Stimulated activated memory B cell treated with anti-CD40 and anti-IgM and Interleukin-4, amounts not matched to agents 10 μg/mL and 1 μg/mL and 100 μg/mL, for 72 hours (primary cell): ENCODE data around the gene SLC38A3.
"Not testable (repeated sequence)": the region's sequence is repeated elsewhere in the genome, so short reads cannot be mapped to it uniquely, and the experiment has no call there.

Source experiments
- ATAC-seq: fragments of 150-1000 bp; cut with Tn5 transposase; 2 replicates; pipeline ENCODE4 v1.10.0; 2021
- H3K27ac Mint-ChIP-seq: one replicate; pipeline ENCODE4 v1.8.0; 2022; ENCODE audit warnings: mild to moderate bottlenecking, mixed read lengths
- H3K27me3 Mint-ChIP-seq: one replicate; pipeline ENCODE4 v1.8.0; 2022; ENCODE audit warnings: mixed read lengths
- H3K36me3 Mint-ChIP-seq: one replicate; pipeline ENCODE4 v1.8.0; 2022; ENCODE audit warnings: mixed read lengths
- H3K4me1 Mint-ChIP-seq: one replicate; pipeline ENCODE4 v1.8.0; 2022; ENCODE audit warnings: mixed read lengths
- H3K4me3 Mint-ChIP-seq: one replicate; pipeline ENCODE4 v1.8.0; 2022; ENCODE audit warnings: mild to moderate bottlenecking, moderate library complexity, mixed read lengths
- H3K9me3 Mint-ChIP-seq: one replicate; pipeline ENCODE4 v1.8.0; 2022; ENCODE audit warnings: mixed read lengths

SLC38A3 gene

DNA sequence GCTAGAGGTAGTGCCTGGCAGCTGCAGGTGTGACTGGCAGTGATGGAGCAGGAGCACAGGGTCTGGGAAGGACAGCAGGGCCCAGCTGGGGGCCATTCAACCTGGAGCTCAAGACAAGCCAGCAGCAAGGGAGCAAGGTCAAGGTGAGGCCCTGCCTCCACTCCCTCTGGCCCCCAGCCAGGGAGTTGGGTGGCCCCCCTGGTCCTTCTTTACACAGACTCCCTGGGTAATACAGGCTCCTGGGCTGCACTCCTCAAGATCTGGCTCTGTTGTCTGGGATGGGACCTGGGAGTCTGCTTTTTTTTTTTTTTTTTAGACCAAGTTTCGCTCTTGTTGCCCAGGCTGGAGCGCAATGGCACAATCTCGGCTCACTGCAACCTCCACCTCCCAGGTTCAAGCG, 45.4 kb downstream of the SLC38A3 start:
- peak overlapping the region; percentile 43 for H3K27ac Mint-ChIP-seq
- H3K27me3 Mint-ChIP-seq: no peaks in the 10 kb centered on the region
- ATAC-seq: no peak
- no peak overlapping the region for H3K4me3 Mint-ChIP-seq
- peaks cover 77% of the 10 kb centered on the region for H3K4me1 Mint-ChIP-seq
- peaks cover 30% of the 10 kb centered on the region for H3K36me3 Mint-ChIP-seq
- no peaks in the 10 kb centered on the region for H3K9me3 Mint-ChIP-seq

DNA sequence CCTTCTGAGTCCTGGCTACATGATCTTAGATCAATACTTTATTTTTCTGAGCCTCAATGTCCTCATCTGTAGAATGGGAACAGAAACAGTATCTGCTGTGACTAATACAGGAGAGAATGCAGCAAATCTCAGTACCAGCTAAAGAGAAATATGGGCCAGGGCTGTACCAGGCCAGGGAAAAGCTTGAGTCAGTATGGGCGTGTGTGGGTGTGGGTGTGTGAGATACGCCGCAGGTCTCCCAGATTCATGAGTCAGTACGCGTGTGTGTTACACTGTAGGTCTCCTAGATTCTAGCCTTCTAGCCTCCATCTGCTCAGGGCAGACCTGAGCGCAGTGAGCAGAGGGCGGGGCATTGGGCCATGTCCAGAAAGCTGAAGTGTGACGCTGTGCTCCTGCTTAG, 46.1 kb downstream of the SLC38A3 start:
- no peak for ATAC-seq
- no peak overlapping the region for H3K4me3 Mint-ChIP-seq

DNA sequence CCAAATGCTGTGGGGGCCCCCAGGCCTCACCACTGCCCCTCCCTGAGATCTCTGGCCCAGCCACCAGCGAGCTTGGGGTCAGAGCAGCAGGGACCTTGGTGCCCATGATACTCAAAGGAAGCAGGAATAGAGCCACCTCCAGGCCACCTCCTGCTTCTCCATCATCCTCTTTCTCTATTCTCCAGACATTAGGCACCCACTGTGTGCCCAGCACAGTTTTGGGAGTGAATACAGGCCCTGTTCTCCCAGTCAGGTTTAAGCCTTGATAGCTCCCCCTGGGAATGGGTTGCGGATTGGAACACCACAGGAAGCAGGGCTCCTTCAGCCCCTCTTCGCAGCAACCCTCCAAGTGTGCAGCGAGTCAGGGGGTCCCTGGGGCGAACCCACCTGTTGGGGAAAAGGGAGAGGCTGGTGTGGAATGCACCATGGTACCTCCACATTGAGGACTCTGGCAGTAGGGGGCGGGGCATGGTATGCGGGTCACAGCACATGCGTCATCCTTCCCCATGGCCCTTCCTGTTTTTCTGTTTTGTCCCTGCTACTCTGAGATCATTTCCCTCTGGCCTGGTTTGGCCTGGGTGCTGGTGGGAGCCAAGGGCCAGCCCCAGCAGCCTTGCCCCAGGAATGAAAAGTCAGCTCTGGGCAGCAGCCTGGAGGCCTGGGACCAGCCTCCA, 49.6 kb downstream of the SLC38A3 start:
- H3K9me3 Mint-ChIP-seq: no peaks in the 10 kb centered on the region
- peaks cover 55% of the 10 kb centered on the region for H3K36me3 Mint-ChIP-seq
- no peaks in the 10 kb centered on the region for H3K27me3 Mint-ChIP-seq
- ATAC-seq: no peak
- peaks cover 47% of the 10 kb centered on the region for H3K4me1 Mint-ChIP-seq
- no peak overlapping the region for H3K4me3 Mint-ChIP-seq
- H3K27ac Mint-ChIP-seq: peak overlapping the region; percentile 65

More for the DNA sequence above, 46.1 kb downstream of the SLC38A3 start:
- H3K4me1 Mint-ChIP-seq: peaks cover 70% of the 10 kb centered on the region
- no peak overlapping the region for H3K27ac Mint-ChIP-seq
- H3K27me3 Mint-ChIP-seq: no peaks in the 10 kb centered on the region
- H3K36me3 Mint-ChIP-seq: peaks cover 30% of the 10 kb centered on the region
- no peaks in the 10 kb centered on the region for H3K9me3 Mint-ChIP-seq

DNA sequence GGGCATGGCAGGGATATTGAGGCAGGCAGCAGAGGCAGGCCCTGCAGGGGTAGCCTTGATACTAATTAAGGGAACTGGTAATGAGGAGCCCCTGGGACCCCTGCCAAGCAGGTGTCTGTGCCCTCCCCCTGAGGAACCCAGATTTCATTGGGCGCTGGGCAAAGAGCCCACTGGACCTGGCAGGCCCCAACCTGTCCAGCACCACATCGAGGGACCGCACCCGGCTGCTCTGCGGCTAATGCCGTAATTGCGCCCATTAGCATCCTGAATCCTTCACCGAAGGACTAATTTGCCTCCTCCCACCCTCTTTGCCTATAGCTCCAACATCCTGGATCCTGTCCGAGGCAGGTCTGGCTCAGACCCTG, 50.2 kb downstream of the SLC38A3 start:
- Mint-ChIP-seq H3K9me3 (no peaks in the 10 kb centered on the region), H3K4me3 (no peak overlapping the region), H3K36me3 (peaks cover 52% of the 10 kb centered on the region), H3K27me3 (no peaks in the 10 kb centered on the region), H3K27ac (peak overlapping the region; percentile 65), H3K4me1 (peaks cover 46% of the 10 kb centered on the region)
- ATAC-seq: no peak

DNA sequence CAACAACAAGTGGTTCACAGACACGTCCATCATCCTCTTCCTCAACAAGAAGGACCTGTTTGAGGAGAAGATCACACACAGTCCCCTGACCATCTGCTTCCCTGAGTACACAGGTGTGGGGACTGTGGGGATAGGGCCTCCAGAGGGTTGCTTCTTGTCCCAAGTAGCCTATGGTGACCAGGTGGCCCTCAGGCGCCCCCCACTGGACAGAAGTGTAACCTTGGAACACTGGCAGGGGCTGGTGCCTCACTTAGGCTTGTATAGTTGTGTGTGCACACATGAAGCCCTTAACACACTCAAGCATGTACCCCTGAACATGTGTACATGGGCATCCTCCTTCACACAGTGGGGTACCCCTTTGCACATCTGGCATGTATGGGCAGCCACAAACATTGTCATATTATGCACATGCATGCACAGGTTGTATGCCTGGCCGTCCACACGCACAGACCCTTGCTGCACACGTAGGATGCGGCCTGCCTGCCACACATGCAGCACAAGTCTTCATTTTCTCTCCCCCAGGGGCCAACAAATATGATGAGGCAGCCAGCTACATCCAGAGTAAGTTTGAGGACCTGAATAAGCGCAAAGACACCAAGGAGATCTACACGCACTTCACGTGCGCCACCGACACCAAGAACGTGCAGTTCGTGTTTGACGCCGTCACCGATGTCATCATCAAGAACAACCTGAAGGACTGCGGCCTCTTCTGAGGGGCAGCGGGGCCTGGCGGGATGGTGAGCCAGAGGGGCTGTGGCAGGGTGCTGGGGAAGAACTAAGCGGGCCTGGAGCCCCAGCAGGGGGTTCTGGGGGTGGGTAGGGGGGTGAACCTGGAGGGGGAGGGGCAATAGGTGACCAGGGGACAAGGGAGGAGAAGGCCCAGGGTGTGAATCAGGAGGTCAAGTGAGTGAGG, 52.2 kb downstream of the SLC38A3 start:
- no peaks in the 10 kb centered on the region for H3K27me3 Mint-ChIP-seq
- H3K4me1 Mint-ChIP-seq: peaks cover 36% of the 10 kb centered on the region
- peaks cover 43% of the 10 kb centered on the region for H3K36me3 Mint-ChIP-seq
- H3K27ac Mint-ChIP-seq: no peak overlapping the region
- no peak for ATAC-seq
- H3K4me3 Mint-ChIP-seq: no peak overlapping the region
- H3K9me3 Mint-ChIP-seq: no peaks in the 10 kb centered on the region

DNA sequence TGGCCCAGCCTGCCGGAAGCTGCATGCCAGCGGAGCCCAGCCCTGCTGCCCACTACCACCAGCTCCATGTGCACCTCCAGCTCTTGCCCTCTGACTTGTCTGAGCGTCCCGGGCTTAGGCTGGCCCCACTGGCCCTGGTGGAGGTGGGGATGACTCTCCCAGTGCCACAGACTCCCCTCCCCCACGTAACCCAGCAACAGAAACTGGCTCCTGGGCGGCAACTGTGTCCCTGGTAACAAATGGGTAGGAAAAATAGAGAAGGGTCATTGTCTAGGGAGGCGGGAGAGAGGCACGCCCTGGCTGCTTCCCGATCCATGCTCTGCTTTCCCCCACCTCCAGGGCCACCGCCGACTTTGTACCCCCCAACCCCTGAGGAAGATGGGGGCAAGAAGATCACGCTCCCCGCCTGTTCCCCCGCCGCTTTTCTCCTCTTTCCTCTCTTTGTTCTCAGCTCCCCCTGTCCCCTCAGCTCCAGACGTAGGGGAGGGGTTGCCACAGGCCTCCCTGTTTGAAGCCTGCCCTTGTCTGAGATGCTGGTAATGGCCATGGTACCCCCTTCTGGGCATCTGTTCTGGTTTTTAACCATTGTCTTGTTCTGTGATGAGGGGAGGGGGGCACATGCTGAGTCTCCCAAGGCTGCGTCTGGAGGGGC, 53.1 kb downstream of the SLC38A3 start:
- Mint-ChIP-seq H3K27me3 (no peaks in the 10 kb centered on the region), H3K9me3 (no peaks in the 10 kb centered on the region), H3K4me3 (no peak overlapping the region), H3K27ac (no peak overlapping the region), H3K4me1 (peaks cover 35% of the 10 kb centered on the region), H3K36me3 (peaks cover 43% of the 10 kb centered on the region)
- ATAC-seq: no peak

DNA sequence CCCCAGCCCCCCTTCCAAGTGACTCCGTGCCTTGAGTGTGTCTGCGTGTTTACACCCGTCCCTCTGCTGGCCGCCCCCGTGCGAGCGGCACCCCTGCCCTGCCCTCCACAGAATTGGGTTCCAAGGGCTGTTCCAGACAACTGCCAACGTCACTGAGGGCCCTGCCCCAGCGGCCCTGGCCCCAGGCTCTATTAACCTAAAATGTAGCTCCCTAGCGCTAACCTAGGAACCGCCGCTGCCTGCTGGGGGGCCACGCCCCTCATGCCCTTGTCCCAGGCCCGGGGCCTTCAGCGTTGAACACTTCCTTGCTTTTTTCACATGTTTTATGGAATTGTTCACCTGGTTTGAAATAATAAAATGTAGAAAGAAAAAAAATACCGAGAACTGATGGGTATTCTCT, 53.9 kb downstream of the SLC38A3 start:
- Mint-ChIP-seq H3K27me3 (peaks cover 2% of the 10 kb centered on the region), H3K27ac (peak overlapping the region; percentile 45), H3K36me3 (peaks cover 36% of the 10 kb centered on the region), H3K9me3 (no peaks in the 10 kb centered on the region), H3K4me3 (no peak overlapping the region), H3K4me1 (peaks cover 27% of the 10 kb centered on the region)
- no peak for ATAC-seq

DNA sequence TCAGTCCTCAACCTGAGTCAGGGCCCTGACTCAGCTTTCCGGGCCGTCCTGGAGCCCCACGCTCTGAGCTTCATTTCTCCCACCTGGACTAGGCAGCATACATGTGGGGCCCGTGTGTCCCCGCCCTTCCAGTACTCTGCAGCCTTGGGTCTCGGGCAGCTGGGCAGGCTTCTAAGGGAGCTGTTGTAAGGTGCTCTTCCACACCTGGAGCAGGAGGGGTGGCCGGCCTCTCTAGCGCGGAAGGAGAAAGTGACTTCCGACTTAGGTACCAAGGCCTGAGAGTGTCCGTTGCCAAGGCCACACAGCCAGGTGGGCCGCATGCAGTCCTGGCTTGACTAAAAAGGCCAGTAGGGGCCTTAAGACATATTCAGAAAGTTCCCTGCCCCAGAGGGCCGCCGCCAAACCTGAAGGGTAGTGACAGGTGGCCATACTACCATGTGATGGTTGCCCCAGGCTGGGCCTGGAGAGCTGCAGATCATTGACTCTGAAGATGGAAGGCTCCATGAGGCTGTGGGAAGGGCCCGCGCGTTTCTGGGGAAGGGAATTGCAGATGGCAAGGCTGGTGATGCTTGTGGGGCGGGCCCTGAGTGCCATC, 54.5 kb downstream of the SLC38A3 start:
- peak overlapping the region; percentile 63 for H3K4me3 Mint-ChIP-seq
- peak; percentile 17 for ATAC-seq
- H3K36me3 Mint-ChIP-seq: peaks cover 34% of the 10 kb centered on the region
- H3K9me3 Mint-ChIP-seq: no peaks in the 10 kb centered on the region
- H3K27ac Mint-ChIP-seq: peak overlapping the region; percentile 45
- H3K27me3 Mint-ChIP-seq: peaks cover 8% of the 10 kb centered on the region
- H3K4me1 Mint-ChIP-seq: peaks cover 22% of the 10 kb centered on the region

DNA sequence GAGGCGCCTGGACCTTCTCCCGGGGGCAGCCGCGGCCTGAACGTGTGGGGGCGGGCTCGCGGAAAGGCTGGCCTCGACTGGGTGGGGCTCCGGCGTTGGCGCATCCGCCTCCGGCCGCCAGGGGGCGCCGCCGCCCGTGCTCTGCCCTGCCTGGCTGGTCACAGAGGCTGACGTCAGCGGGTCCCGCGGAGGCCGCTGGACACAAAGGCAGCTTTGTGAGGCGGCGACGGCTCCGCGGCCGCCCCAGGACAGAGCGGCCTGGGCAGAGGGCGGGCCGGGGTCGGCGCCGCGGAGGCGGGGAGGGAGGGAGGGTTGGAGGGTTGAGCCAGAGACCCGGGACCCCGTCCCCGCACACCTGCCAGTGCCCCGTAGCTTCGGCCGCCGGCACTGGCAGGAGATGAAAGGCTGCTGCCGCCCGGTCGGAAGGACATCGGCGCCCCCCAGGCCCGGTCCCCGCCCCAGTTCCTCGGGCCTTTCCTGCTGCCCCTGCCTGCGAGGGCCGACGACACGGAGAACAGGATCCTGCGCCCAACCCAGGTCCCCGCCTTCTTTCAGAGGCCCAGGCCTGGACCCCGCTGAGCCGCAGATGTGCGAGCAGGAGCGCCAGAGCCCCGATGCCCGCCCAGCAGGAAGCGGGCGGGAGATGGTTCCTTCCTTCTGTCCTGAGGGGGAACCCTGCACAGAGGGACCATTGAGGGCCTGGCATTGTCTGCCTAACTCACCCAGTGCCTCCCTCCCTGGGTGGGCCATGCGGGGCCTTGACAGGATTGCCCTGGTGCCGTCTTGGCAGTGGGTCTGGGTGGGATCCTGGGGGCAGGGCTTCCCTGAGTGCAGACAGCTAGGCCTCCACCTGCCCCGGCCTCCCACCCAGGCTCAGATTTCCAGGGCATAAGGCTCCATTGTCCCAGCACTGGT, 55.2 kb downstream of the SLC38A3 start:
- Mint-ChIP-seq H3K36me3 (peaks cover 30% of the 10 kb centered on the region), H3K4me1 (peaks cover 17% of the 10 kb centered on the region)
- ATAC-seq: peak; percentile 96

DNA sequence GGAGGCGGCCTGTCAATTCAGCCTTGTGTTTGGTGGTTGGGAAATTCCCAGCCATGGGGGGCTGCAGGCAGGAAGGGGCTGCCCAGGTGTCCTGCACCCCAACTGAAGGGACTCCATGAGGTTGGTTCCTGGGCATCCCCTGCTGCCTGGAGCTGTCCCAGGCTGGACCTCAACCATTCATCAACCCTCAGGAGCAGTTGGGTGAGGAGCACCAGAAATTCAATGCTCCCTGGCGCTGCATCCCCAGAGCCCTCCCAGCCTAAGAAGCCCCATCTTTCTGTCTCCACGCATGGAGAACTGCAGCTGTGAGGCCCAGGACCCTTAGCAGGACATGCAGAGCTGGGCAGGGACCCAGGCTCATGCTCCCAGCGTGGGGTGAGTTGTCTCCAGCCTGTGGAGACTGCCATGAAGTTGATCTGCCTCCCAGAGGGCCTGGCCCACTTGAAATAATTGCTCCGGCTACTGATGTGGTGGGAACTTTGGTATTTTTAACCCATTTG, 55.9 kb downstream of the SLC38A3 start:
- no peak for ATAC-seq
- peaks cover 17% of the 10 kb centered on the region for H3K4me1 Mint-ChIP-seq
- H3K4me3 Mint-ChIP-seq: peak overlapping the region; percentile 77
- peak overlapping the region; percentile 45 for H3K27ac Mint-ChIP-seq
- no peaks in the 10 kb centered on the region for H3K9me3 Mint-ChIP-seq
- peaks cover 30% of the 10 kb centered on the region for H3K36me3 Mint-ChIP-seq
- peaks cover 9% of the 10 kb centered on the region for H3K27me3 Mint-ChIP-seq

More for the DNA sequence above, 55.2 kb downstream of the SLC38A3 start:
- Mint-ChIP-seq H3K4me3 (peak overlapping the region; percentile 77), H3K9me3 (no peaks in the 10 kb centered on the region), H3K27ac (peak overlapping the region; percentile 45), H3K27me3 (peaks cover 9% of the 10 kb centered on the region)

DNA sequence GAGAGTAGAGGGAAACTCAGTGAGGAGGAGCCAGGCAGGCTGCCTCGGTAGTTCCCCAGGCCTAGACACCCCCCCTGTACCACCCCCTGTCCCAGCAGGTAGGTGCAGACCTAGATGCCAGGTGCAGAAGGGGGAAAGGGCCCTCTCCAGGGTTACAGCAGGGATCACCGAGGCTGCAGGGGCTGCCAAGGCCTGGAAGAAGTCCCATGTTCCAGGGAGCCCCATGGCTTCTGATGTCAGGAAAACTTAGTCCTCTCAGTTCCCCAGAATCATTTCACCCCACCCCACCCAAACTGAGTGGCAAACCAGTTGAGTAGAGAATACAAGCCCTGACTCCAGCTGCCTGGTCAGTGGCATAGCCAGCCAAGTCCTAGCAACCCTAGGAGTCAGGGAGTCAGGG, 56.4 kb downstream of the SLC38A3 start:
- no peaks in the 10 kb centered on the region for H3K9me3 Mint-ChIP-seq
- no peak overlapping the region for H3K27ac Mint-ChIP-seq
- no peak overlapping the region for H3K4me3 Mint-ChIP-seq
- no peak for ATAC-seq
- H3K36me3 Mint-ChIP-seq: peaks cover 28% of the 10 kb centered on the region
- H3K27me3 Mint-ChIP-seq: peaks cover 9% of the 10 kb centered on the region
- H3K4me1 Mint-ChIP-seq: peaks cover 17% of the 10 kb centered on the region

DNA sequence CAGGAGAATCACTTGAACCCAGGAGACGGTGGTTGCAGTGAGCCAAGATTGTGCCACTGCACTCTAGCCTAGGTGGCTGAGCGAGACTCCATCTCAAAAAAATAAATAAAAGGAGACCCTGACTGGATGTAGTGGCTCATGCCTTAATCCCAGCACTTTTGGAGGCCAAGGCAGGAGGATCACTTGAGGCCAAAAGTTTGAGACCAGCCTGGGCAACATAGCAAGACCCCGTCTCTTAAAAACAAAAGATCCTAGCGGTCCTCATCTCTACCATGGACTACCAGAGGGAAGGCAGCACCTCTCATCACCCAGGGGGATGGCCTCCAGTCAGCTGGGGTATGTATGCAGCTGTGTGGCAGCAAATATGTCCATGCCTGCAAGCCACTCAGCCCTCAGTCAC, 57.1 kb downstream of the SLC38A3 start:
- ATAC-seq, H3K9me3 Mint-ChIP-seq, H3K27ac Mint-ChIP-seq, H3K4me3 Mint-ChIP-seq, H3K27me3 Mint-ChIP-seq: not testable (repeated sequence)
- peaks cover 17% of the 10 kb centered on the region for H3K4me1 Mint-ChIP-seq
- H3K36me3 Mint-ChIP-seq: peaks cover 21% of the 10 kb centered on the region

DNA sequence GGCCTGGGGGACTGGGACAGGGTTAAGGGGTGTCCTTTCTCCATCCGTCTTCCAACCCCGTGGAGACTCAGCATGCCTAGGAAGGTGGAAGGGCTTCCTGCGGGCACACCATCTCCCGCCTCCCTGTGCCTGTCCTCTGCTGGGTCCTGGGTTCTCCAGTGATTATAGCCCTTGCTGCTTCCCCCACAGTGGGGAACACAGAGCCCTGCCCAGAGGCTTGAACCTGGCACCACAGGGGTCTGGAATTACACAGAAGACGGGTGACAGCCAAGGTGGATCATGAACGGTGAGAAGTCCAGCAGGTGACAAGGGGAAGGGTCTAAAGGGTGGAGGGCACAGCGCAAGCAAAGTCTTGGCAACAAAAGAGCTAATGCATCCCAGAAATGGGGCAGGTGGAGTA, 57.7 kb downstream of the SLC38A3 start:
- Mint-ChIP-seq H3K27ac (no peak overlapping the region), H3K9me3 (no peaks in the 10 kb centered on the region), H3K27me3 (peaks cover 9% of the 10 kb centered on the region), H3K36me3 (peaks cover 15% of the 10 kb centered on the region), H3K4me1 (peaks cover 17% of the 10 kb centered on the region), H3K4me3 (no peak overlapping the region)
- no peak for ATAC-seq
